OCI-LY7 (cell line): ENCODE data around the gene DAZL. TPM values are rescaled to one million over a fixed set of nuclear protein-coding genes. Genes with fewer than 3 reads are reported as not detected.

Source experiments
- BruUV-seq: library from RNA; stranded (reverse); fragments of 400-500 nt; replicated peaks from 2 replicates; lab custom pipeline; 2021; lab: Mats Ljungman, UMichigan
- CTCF ChIA-PET: fragments of 300-600 bp; sonication (Branson Sonifier 250); formaldehyde crosslinking; loops from one replicate; lab custom pipeline; 2022; ENCODE audit warnings: antibody characterized with exemption; ENCODE audit not compliant: unreplicated experiment; lab: Charles Lee
- POLR2A ChIA-PET: fragments of 300-600 bp; sonication (Branson Sonifier 250); formaldehyde crosslinking; loops from one replicate; lab custom pipeline; 2022; ENCODE audit warnings: antibody characterized with exemption; lab: Charles Lee
- DNase-seq: peaks from one replicate; pipeline ENCODE4 v3.0.0-alpha.2; 2015; ENCODE audit warnings: low spot score
- H2AFZ ChIP-seq: fragments of 200-600 bp; sonication (generic), shearing (Covaris generic); 2 replicates; pipeline ENCODE4 v1.6.1; 2014; ENCODE audit warnings: mild to moderate bottlenecking, antibody characterized with exemption, low read length, moderate library complexity
- H3K27ac ChIP-seq: fragments of 200-600 bp; sonication (generic); 2 replicates; pipeline ENCODE4 v1.5.1; 2014; ENCODE audit warnings: mixed run types, low read depth, mild to moderate bottlenecking, moderate library complexity, low read length, inconsistent platforms; ENCODE audit not compliant: poor library complexity, severe bottlenecking
- H3K36me3 ChIP-seq: fragments of 200-600 bp; sonication (generic); 2 replicates; pipeline ENCODE4 v1.6.1; 2014; ENCODE audit warnings: mild to moderate bottlenecking, antibody characterized with exemption, low read length, moderate library complexity, mixed read lengths; ENCODE audit not compliant: insufficient read depth
- H3K4me1 ChIP-seq: fragments of 200-600 bp; sonication (generic); 2 replicates; pipeline ENCODE4 v1.5.1; 2014; ENCODE audit warnings: mild to moderate bottlenecking, low read length; ENCODE audit not compliant: insufficient read depth, poor library complexity, severe bottlenecking
- H3K4me2 ChIP-seq: fragments of 200-600 bp; sonication (generic); 2 replicates; pipeline ENCODE4 v1.6.1; 2014; ENCODE audit warnings: mild to moderate bottlenecking, low read length
- H3K4me3 ChIP-seq: fragments of 200-600 bp; sonication (generic); 2 replicates; pipeline ENCODE4 v1.5.1; 2014; ENCODE audit warnings: mild to moderate bottlenecking, low read depth, low read length; ENCODE audit not compliant: poor library complexity, severe bottlenecking
- H3K79me2 ChIP-seq: fragments of 200-600 bp; sonication (generic); 2 replicates; pipeline ENCODE4 v1.6.1; 2016; ENCODE audit warnings: low read depth, mild to moderate bottlenecking, low read length, moderate library complexity, mixed read lengths; ENCODE audit not compliant: insufficient read depth
- H3K9me2 ChIP-seq: fragments of 200-600 bp; sonication (generic); 2 replicates; pipeline ENCODE4 v1.6.1; 2016; ENCODE audit warnings: mild to moderate bottlenecking, low read length, mixed read lengths; ENCODE audit not compliant: insufficient read depth
- H3K9me3 ChIP-seq: fragments of 200-600 bp; sonication (generic); 2 replicates; pipeline ENCODE4 v1.6.1; 2014; ENCODE audit warnings: mild to moderate bottlenecking, mixed run types, low read length, mixed read lengths
- H4K20me1 ChIP-seq: fragments of 200-600 bp; sonication (generic); 2 replicates; pipeline ENCODE4 v1.6.1; 2014; ENCODE audit warnings: mild to moderate bottlenecking, antibody characterized with exemption, low read length, moderate library complexity, mixed read lengths; ENCODE audit not compliant: insufficient read depth
- CTCF ChIP-seq: fragments of 200-600 bp; sonication (generic); conservative IDR thresholded peaks from 2 replicates; pipeline ENCODE4 v1.5.1; 2014; ENCODE audit warnings: mild to moderate bottlenecking, antibody characterized with exemption, low read length, moderate library complexity, mixed read lengths
- EZH2phosphoT487 ChIP-seq: fragments of 200-600 bp; sonication (generic); IDR thresholded peaks from 2 replicates; pipeline ENCODE4 v1.6.1; 2018; ENCODE audit warnings: low read depth, borderline replicate concordance, mild to moderate bottlenecking, mixed run types, antibody characterized with exemption, low read length, moderate library complexity, mixed read lengths
- intact Hi-C: fragments of 100-400 bp; cut with micrococcal nuclease; formaldehyde crosslinking; loops from one replicate; pipeline ENCODE4 v1.10.0; 2022; ENCODE audit not compliant: unreplicated experiment
- total RNA-seq, 2 experiments: library from RNA; depleted of rRNA in 1 of 2; stranded (reverse); fragments of >200 nt in 1 of 2; shearing (Covaris generic) in 1 of 2; gene quantifications; 2 replicates each; pipeline ENCODE4 v1.2.3, GENCODE V29; 2014 to 2022

Gene DAZL
- total RNA-seq, 2 experiments from 2014 or later = not detected

DNA sequence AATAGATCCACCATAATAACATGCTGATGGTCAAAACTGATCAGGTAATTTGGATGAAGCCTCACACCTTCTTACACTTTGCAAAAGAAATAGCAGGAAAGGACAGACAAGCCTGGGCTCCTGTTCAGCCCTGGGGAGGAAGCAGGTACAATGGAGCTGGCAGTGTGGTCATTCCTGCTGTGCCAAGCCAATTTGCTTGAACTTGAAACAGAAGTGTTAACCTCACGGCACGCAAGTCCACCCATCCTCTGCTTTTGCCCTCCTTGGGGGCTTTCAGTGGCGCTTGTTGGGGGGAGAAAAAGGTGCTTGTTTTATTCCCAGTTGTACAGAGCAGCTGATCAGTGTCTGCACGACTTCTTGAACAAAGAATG is 54.9 kb downstream of the DAZL start:
- BruUV-seq = no TSS peak
- H3K27ac ChIP-seq = no peak overlapping the region
- H3K79me2 ChIP-seq = no peaks in the 10 kb centered on the region
- ChIA-PET POLR2A (interaction anchor here (1.1 kb wide), 1 partner anchor 285 kb away, joined by 3 read pairs; the partner anchor contains the start of genes DPH3 and OXNAD1), CTCF (interaction anchor here (1.0 kb wide), 1 partner anchor 260 kb away, joined by 6 read pairs; no protein-coding TSS in a partner anchor)
- H4K20me1 ChIP-seq = no peaks in the 10 kb centered on the region
- H3K4me1 ChIP-seq = peaks cover 17% of the 10 kb centered on the region
- H3K9me2 ChIP-seq = no peaks in the 10 kb centered on the region
- TF ChIP-seq EZH2phosphoT487 = no peak
- no peak for TF ChIP-seq CTCF
- peak overlapping the region; percentile 97 for H2AFZ ChIP-seq
- intact Hi-C loops = loop anchor here (1.0 to 2.0 kb wide), 4 partner anchors 117 to 501 kb away; no protein-coding TSS in a partner anchor
- peak; percentile 8 for DNase-seq
- H3K4me2 ChIP-seq = peak overlapping the region; percentile 11; the same call in 1 of the 2 replicates
- no peak overlapping the region for H3K4me3 ChIP-seq
- H3K36me3 ChIP-seq = no peaks in the 10 kb centered on the region
- H3K9me3 ChIP-seq = 0 out of 2 replicates have a peak, but pooled peaks cover 6% of the 10 kb centered on the region

DNA sequence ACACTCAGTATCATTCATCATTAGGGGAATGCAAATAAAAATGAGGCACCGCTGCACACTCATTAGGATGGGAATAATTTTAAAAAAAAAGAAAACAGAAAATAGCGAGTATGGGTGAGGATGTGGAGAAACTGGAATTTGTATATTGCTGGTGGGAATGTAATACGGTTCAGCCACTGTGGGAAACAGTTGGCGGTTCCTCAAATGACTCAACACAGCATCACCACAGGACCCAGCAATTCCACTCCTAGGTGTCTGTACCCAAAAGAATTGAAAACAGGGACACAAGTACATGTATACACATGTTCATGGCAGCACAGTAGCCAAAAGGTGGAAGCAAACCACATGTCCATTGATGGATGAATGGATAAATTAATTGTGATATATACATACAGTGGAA is 56.5 kb downstream of the DAZL start:
- POLR2A ChIA-PET = interaction anchor here (0.6 kb wide), 1 partner anchor 45 kb away, joined by 4 read pairs; no protein-coding TSS in a partner anchor
- Histone ChIP-seq H3K4me1 (peaks cover 17% of the 10 kb centered on the region), H4K20me1 (no peaks in the 10 kb centered on the region), H3K9me3 (0 out of 2 replicates have a peak, but pooled peaks cover 6% of the 10 kb centered on the region), H3K9me2 (no peaks in the 10 kb centered on the region), H3K4me3 (no peak overlapping the region), H3K4me2 (no peak overlapping the region), H3K79me2 (no peaks in the 10 kb centered on the region), H2AFZ (no peak overlapping the region), H3K36me3 (no peaks in the 10 kb centered on the region), H3K27ac (no peak overlapping the region)
- no TSS peak for BruUV-seq
- CTCF ChIA-PET = no interaction called here
- intact Hi-C loops = no loop called here
- DNase-seq = no peak
- TF ChIP-seq CTCF = no peak
- TF ChIP-seq EZH2phosphoT487 = no peak

- Histone ChIP-seq H2AFZ (no peak overlapping the region), H3K79me2 (no peaks in the 10 kb centered on the region), H3K27ac (no peak overlapping the region), H3K9me2 (no peaks in the 10 kb centered on the region), H3K9me3 (0 out of 2 replicates have a peak, but pooled peaks cover 6% of the 10 kb centered on the region), H3K36me3 (no peaks in the 10 kb centered on the region), H3K4me3 (no peak overlapping the region), H3K4me1 (peaks cover 17% of the 10 kb centered on the region), H3K4me2 (no peak overlapping the region), H4K20me1 (no peaks in the 10 kb centered on the region)
- no TSS peak for BruUV-seq
- DNase-seq = no peak
- intact Hi-C loops = no loop called here
- CTCF ChIA-PET = no interaction called here
- no peak for TF ChIP-seq EZH2phosphoT487
- no peak for TF ChIP-seq CTCF
- POLR2A ChIA-PET = interaction anchor here (0.6 kb wide), 1 partner anchor 46 kb away, joined by 4 read pairs; no protein-coding TSS in a partner anchor
Observed at GRCh38 chr3:16547561-16548357, 57.5 kb downstream of the DAZL start.
